ENCODE measurements around the gene SYT3.
"Not testable (repeated sequence)": the region's sequence is repeated elsewhere in the genome, so short reads cannot be mapped to it uniquely, and the experiment has no call there.

DNA sequence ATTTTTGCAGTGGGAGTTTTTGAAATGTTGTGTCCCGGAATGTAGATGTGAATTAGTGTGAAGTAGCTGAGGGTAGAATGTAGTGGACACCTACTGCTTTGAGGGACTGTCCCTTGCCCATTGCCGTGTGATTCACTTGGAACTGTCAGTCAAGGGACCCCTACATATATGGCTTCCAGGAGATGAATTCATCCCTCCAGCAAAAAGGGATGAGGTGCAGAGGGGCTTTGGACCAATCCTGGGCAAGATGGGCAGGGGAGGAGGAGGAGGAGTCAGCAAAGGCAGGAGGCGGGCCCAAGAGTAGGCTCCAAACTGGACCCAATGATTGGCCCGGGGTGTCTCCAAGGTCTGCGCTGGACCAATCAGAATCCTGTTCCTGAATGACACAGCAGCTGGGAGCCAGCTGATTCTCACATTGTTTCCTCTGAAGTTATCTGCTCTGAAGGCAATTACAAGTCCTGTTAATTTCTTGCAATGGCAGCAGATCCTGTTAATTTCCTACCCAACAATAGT is 19.2 kb downstream of the SYT3 start:
- TF ChIP-seq, protein P1, sequence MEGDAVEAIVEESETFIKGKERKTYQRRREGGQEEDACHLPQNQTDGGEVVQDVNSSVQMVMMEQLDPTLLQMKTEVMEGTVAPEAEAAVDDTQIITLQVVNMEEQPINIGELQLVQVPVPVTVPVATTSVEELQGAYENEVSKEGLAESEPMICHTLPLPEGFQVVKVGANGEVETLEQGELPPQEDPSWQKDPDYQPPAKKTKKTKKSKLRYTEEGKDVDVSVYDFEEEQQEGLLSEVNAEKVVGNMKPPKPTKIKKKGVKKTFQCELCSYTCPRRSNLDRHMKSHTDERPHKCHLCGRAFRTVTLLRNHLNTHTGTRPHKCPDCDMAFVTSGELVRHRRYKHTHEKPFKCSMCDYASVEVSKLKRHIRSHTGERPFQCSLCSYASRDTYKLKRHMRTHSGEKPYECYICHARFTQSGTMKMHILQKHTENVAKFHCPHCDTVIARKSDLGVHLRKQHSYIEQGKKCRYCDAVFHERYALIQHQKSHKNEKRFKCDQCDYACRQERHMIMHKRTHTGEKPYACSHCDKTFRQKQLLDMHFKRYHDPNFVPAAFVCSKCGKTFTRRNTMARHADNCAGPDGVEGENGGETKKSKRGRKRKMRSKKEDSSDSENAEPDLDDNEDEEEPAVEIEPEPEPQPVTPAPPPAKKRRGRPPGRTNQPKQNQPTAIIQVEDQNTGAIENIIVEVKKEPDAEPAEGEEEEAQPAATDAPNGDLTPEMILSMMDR (IDR thresholded peaks at IDR 0.05) = not testable (repeated sequence)
- TF ChIP-seq SP1 (CRISPR knock-in tag; conservative IDR thresholded peaks at IDR 0.05) = not testable (repeated sequence)
- TF ChIP-seq, protein P2, sequence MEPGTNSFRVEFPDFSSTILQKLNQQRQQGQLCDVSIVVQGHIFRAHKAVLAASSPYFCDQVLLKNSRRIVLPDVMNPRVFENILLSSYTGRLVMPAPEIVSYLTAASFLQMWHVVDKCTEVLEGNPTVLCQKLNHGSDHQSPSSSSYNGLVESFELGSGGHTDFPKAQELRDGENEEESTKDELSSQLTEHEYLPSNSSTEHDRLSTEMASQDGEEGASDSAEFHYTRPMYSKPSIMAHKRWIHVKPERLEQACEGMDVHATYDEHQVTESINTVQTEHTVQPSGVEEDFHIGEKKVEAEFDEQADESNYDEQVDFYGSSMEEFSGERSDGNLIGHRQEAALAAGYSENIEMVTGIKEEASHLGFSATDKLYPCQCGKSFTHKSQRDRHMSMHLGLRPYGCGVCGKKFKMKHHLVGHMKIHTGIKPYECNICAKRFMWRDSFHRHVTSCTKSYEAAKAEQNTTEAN (CRISPR knock-in tag; IDR thresholded peaks at IDR 0.05) = not testable (repeated sequence)
- TF ChIP-seq, protein P3, sequence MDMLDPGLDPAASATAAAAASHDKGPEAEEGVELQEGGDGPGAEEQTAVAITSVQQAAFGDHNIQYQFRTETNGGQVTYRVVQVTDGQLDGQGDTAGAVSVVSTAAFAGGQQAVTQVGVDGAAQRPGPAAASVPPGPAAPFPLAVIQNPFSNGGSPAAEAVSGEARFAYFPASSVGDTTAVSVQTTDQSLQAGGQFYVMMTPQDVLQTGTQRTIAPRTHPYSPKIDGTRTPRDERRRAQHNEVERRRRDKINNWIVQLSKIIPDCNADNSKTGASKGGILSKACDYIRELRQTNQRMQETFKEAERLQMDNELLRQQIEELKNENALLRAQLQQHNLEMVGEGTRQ (CRISPR knock-in tag; IDR thresholded peaks at IDR 0.05) = not testable (repeated sequence)
